HG02642 (cell line): ENCODE results near the gene RPTOR.
"Not testable (repeated sequence)": the region's sequence is repeated elsewhere in the genome, so short reads cannot be mapped to it uniquely, and the experiment has no call there.

Source experiments
- ATAC-seq: cut with Tn5 transposase; IDR thresholded peaks from one replicate; pipeline ENCODE4 v1.9.1; 2021; ENCODE audit warnings: mild to moderate bottlenecking; ENCODE audit not compliant: unreplicated experiment, poor library complexity

Gene RPTOR, protein sequence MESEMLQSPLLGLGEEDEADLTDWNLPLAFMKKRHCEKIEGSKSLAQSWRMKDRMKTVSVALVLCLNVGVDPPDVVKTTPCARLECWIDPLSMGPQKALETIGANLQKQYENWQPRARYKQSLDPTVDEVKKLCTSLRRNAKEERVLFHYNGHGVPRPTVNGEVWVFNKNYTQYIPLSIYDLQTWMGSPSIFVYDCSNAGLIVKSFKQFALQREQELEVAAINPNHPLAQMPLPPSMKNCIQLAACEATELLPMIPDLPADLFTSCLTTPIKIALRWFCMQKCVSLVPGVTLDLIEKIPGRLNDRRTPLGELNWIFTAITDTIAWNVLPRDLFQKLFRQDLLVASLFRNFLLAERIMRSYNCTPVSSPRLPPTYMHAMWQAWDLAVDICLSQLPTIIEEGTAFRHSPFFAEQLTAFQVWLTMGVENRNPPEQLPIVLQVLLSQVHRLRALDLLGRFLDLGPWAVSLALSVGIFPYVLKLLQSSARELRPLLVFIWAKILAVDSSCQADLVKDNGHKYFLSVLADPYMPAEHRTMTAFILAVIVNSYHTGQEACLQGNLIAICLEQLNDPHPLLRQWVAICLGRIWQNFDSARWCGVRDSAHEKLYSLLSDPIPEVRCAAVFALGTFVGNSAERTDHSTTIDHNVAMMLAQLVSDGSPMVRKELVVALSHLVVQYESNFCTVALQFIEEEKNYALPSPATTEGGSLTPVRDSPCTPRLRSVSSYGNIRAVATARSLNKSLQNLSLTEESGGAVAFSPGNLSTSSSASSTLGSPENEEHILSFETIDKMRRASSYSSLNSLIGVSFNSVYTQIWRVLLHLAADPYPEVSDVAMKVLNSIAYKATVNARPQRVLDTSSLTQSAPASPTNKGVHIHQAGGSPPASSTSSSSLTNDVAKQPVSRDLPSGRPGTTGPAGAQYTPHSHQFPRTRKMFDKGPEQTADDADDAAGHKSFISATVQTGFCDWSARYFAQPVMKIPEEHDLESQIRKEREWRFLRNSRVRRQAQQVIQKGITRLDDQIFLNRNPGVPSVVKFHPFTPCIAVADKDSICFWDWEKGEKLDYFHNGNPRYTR (N-terminal part only)

GRCh38 chr17:80544655-80545498 lies at the start of gene RPTOR:
RPTOR (plus strand) TSS chr17:80544838; CDS start chr17:80545630, 792 bp downstream.
- ATAC-seq: peak; percentile 87

- ATAC-seq: no peak
Measured at GRCh38 chr17:80497726-80498241, 46.9 kb upstream of the RPTOR start.

DNA sequence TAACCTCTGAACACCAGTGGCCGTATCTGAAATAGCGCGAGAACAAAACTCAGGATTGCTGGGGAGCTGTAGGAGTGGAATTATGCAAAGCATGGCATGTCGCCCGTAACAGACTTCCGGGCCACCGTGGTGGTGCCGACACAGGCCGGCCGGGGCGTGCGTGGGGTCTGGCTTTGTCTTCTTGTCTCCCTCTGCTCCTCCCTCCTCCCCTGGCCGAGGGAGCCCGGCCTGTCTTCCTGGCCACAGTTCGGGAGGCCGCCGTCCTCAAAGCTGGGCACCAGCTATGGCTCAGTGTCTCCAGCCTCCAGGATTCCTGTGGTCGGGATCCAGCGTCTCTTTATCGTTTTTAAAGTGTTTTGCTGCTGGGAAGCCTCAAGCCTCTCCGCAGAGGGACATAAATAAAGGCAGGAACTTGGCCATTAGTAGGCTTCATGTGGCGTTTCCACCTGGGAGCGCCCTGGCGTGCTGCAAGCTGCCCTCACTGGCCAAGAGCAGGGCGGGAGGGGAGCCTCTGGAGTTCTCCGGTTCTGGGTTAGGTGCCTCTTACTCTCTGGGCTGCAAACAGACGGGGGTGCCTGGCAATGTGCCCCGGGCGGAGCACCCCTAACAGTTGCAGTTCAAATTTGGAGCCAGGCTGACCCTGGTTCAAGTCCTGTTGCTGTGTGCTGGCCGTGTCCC lies 46.3 kb upstream of the RPTOR start:
- ATAC-seq: no peak

DNA sequence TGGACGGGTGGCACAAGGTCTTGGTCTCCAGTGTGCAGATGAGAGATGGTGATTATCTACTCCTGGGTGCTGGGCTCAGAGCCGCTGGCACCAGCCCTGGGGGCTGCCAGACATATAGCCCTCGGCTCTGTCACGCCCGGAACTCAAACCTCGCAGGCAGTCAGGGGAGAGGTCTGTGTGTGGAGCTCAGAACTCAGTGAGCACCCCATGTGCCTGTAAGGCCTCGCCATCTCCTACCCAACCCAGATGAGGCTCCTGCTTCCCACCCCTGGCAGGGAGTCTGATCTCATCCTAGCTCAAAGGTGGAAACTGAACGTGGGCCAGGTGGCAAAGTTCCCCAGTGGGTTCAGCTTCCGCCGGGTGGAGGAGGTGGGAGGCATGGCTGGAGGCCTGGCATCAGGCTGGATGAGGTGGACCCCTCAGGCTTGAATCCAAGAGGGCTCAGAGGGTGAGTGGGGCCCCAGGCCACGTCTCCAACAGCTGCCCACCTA lies 45.7 kb upstream of the RPTOR start:
- no peak for ATAC-seq

DNA sequence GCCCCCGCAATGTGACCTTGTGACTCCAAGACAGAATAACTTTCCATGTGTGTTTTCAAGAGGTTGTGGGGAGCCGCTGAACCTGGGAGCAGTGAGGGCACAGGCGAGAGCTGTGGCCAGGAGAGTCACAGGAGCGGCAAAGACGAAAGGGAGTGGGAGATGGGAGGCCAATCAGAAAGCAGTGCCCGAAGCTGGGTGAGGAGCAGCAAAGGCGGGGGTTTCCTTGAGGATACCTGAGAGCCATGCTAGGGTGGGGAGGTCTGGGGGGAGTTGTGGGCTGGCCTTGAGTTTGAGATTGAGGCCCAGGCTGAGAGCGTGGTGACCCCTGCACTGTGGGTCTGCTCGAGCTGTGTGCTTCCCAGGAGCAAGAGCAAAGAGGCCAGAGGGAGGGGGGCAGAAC lies 45.1 kb upstream of the RPTOR start:
- no peak for ATAC-seq

- no peak for ATAC-seq
Measured at GRCh38 chr17:80499961-80500665, 44.5 kb upstream of the RPTOR start.

GRCh38 chr17:80501741-80502577 lies 42.7 kb upstream of the RPTOR start:
- no peak for ATAC-seq

DNA sequence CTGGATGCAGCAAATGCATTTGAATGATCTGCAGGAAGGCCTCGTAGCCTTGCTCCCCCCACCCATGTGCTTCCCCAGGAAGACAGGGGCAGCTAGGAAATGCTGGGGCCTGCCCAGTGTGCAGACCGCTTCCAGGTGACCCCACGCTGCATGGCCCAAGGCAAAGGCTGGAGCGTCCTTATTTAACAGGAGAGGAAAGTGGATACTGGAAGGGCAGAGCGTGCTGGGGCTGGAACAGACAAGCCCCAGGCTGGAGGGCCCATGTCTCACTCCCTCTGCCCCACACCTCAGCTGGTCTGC lies 42.1 kb upstream of the RPTOR start:
- no peak for ATAC-seq

- no peak for ATAC-seq
Measured at GRCh38 chr17:80503031-80503430, 41.6 kb upstream of the RPTOR start.

DNA sequence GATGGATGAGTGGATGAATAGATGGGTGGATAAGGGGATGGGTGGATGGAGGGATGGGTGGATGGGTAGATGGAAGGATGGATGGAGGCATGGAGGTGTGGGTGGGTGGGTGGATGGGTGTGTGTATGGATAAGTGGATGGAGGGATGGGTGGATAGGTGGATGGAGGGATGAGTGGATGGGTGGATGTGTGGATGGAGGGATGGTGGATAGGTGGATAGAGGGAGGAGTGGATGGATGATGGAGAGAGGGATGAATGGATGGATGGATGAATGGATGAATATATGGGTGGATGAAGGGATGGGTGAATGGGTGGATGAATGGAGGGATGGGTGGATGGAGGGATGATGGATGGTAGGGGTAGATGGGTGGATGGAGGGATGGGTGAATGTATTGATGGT lies 40.7 kb upstream of the RPTOR start:
- no peak for ATAC-seq

DNA sequence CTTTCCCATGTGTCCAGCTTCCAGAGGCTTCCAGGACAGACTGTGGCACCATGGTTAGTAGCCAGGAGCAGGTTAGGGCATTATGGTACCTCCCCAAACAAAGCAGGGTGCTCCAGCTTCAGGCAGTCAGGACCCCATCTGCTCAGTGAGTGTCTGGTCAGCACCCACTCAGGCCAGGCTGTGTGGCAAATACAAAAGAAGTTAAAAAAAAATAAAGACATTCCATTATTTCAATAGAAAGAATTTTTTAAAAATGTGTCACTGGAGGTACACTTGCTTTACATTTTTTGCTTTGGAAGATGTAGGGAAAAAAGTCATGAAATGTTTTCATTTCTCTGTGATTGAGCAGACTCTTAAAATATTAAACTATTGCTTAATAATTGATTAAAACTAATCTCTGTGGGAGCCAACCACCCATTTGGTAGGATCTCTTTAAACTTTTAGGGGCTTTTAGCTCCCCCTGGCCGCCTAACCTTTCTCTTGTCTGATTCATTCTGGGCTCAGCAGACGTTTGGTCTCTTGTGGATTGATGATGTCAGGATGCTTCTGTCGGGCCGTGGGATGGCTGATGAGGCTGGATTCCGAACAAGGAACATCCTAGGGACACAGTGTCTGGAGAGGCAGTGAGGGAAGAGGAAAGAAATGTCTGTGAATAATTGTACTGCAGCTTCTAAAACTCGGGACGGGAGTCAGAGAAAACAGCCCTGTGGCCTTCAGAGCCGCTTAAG lies 39.8 kb upstream of the RPTOR start:
- no peak for ATAC-seq

GRCh38 chr17:80507177-80507576 lies 37.5 kb upstream of the RPTOR start:
- not testable (repeated sequence) for ATAC-seq

DNA sequence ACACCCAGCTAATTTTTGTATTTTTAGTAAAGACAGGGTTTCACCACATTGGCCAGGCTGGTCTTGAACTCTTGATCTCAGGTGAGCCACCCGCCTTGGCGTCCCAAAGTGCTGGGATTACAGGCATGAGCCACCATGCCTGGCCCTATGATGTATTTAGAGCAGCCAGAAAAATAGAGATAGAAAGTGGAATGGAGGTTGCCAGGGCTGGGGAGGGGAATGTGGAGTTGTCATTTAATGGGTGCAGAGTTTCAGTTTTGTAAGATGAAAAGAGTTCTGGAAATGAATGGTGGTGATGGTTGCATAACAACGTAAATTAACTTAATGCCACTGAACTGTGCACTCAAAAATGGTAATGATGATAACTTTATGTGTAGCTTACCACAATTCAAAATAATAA lies 36.7 kb upstream of the RPTOR start:
- no peak for ATAC-seq

GRCh38 chr17:80509311-80509710 lies 35.3 kb upstream of the RPTOR start:
- no peak for ATAC-seq

DNA sequence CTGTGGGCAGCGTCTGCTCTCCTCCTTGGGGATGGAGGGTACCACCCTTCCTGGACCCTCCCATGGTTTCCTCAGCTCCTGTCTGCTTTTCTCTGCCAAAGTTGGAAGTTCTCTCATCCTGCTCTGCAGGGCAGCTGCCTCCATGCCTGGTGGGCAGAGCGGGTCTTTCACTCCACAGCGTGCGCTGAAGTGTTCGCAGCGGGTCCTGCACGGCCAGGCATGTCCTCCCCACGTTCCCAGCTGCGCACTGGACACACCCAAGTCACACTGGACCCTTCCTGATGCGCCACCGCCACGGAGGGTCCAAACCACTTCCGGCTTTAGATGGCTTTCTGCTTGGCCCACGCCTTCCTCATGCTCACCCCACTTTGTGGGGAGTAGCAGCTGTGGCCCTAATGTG lies 34.5 kb upstream of the RPTOR start:
- no peak for ATAC-seq

DNA sequence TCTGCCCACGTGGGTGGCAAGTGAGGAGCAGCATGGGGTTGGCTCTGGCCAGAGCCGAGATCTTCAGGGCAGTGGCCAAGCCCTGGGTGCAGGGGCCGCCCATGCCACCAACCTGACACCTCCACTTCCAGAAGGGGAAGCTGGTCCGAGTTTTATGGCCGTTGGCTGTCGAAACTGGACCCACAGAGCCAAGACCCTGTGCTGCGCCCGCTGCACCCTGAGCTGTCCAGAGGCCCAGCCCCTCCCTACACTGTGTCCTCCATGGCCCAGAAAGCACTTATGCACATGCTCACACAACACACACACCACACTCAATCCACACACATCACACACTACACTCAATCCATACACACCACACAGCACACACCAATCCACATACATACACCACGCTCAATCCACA lies 33.9 kb upstream of the RPTOR start:
- no peak for ATAC-seq
